GM21619 (cell line): Measurements from ENCODE around the gene ARHGAP24.
"Not testable (repeated sequence)": the region's sequence is repeated elsewhere in the genome, so short reads cannot be mapped to it uniquely, and the experiment has no call there.

Source experiments
- ATAC-seq: cut with Tn5 transposase; IDR thresholded peaks from one replicate; pipeline ENCODE4 v1.9.1; 2021; ENCODE audit not compliant: unreplicated experiment

Gene ARHGAP24

GRCh38 chr4:85642356-85643100, 167.6 kb downstream of the ARHGAP24 start:
- ATAC-seq = no peak

- ATAC-seq = no peak
Measured at GRCh38 chr4:85644061-85644460, 169.1 kb downstream of the ARHGAP24 start.

GRCh38 chr4:85650908-85651307, 176.0 kb downstream of the ARHGAP24 start:
- ATAC-seq = no peak

GRCh38 chr4:85656759-85657505, 182.0 kb downstream of the ARHGAP24 start:
- ATAC-seq = no peak

GRCh38 chr4:85658766-85659439, 184.0 kb downstream of the ARHGAP24 start:
- ATAC-seq = no peak

GRCh38 chr4:85659610-85660218, 184.8 kb downstream of the ARHGAP24 start:
- ATAC-seq = no peak

GRCh38 chr4:85666625-85667024, 191.7 kb downstream of the ARHGAP24 start:
- ATAC-seq = not testable (repeated sequence)

GRCh38 chr4:85669204-85669603, 194.3 kb downstream of the ARHGAP24 start:
- ATAC-seq = no peak

- ATAC-seq = no peak
Measured at GRCh38 chr4:85669992-85670548, 195.1 kb downstream of the ARHGAP24 start.

GRCh38 chr4:85671120-85671519, 196.2 kb downstream of the ARHGAP24 start:
- no peak for ATAC-seq

GRCh38 chr4:85672116-85672515, 197.2 kb downstream of the ARHGAP24 start:
- ATAC-seq = no peak

GRCh38 chr4:85672959-85673358, 198.0 kb downstream of the ARHGAP24 start:
- ATAC-seq = no peak

GRCh38 chr4:85673540-85673939, 198.6 kb downstream of the ARHGAP24 start:
- no peak for ATAC-seq

GRCh38 chr4:85675076-85676049, 200.4 kb downstream of the ARHGAP24 start:
- ATAC-seq = no peak

- ATAC-seq = no peak
Measured at GRCh38 chr4:85676050-85676425, 201.1 kb downstream of the ARHGAP24 start.

- ATAC-seq = no peak
Measured at GRCh38 chr4:85676850-85677590, 202.1 kb downstream of the ARHGAP24 start.

- ATAC-seq = no peak
Measured at GRCh38 chr4:85681221-85681657, 206.3 kb downstream of the ARHGAP24 start.

- ATAC-seq = no peak
Measured at GRCh38 chr4:85681921-85682320, 207.0 kb downstream of the ARHGAP24 start.

- ATAC-seq = no peak
Measured at GRCh38 chr4:85682391-85682790, 207.4 kb downstream of the ARHGAP24 start.
